Ovary (tissue), 9 donors: ENCODE measurements around the gene CDC14B. TPM values are rescaled to one million over a fixed set of nuclear protein-coding genes. Genes with fewer than 3 reads are reported as not detected.

Source experiments
- DNase-seq, 5 donors: peaks; one replicate each; pipeline ENCODE4 v3.0.0-alpha.2; 2019 to 2020
- H3K27ac ChIP-seq, 2 donors: fragments of 200-600 bp; one replicate each; pipeline versions ENCODE4 v1.5.1 to v1.8.0; 2019 to 2022
- H3K27me3 ChIP-seq: fragments of 200-600 bp; one replicate; pipeline ENCODE4 v1.8.0; 2022
- H3K36me3 ChIP-seq: fragments of 200-600 bp; sonication (generic); one replicate; pipeline ENCODE4 v1.5.1; 2019
- H3K4me1 ChIP-seq: one replicate; pipeline ENCODE4 v1.8.1; 2013; ENCODE audit warnings: mild to moderate bottlenecking, moderate library complexity; ENCODE audit not compliant: insufficient read depth
- H3K4me3 ChIP-seq: fragments of 200-600 bp; sonication (generic); one replicate; pipeline ENCODE4 v1.5.1; 2017
- H3K9me3 ChIP-seq, 2 donors: fragments of 200-600 bp in 1 of 2; sonication (generic) in 1 of 2; one replicate each; pipeline versions ENCODE4 v1.5.1 to v1.8.1; 2013 to 2019; ENCODE audit warnings: mild to moderate bottlenecking in 1 of 2, moderate library complexity in 1 of 2
- EP300 ChIP-seq: sonication (generic); formaldehyde crosslinking; IDR thresholded peaks from one replicate; pipeline ENCODE4 v1.6.1; 2017; ENCODE audit warnings: antibody characterized with exemption
- POLR2A ChIP-seq: fragments of 450-650 bp; IDR thresholded peaks from one replicate; pipeline ENCODE4 v1.6.1; 2017; ENCODE audit warnings: antibody characterized with exemption, mild to moderate bottlenecking, moderate library complexity
- WGBS, 3 donors: extraction: QIAGEN DNeasy Blood & Tissue Kit in 1 of 3; methylation state at CpG; one replicate each; pipeline versions ENCODE4 v1.1.5 to v1.1.7; 2013 to 2017; 5-methylcytosine and 5-hydroxymethylcytosine counted together
- intact Hi-C, 4 donors: fragments of 100-400 bp; cut with DNase I; formaldehyde crosslinking; loops; one replicate each; pipeline versions ENCODE4 v1.11.0 to v1.15.1; 2022 to 2023
- polyA plus RNA-seq, 2 donors: library from polyadenylated mRNA; stranded (reverse); fragments of 200-250 nt in 1 of 2; fragments of 350-450 nt in 1 of 2; fragmentation: Illumina TruSeq in 1 of 2; extraction: RNeasy Lipid Tissue Mini Kit (QIAGEN cat#74804) in 1 of 2; gene quantifications; one replicate each; pipeline ENCODE4 v1.2.3, GENCODE V29; 2013 to 2014
- total RNA-seq, 7 donors: library from RNA; depleted of rRNA in 2 of 7; stranded (reverse); fragments of >200 nt in 2 of 7; fragmentation: NEBNext Ultra II Directional in 3 of 7; extraction: Animal tissue kit (Norgen Biotek cat#: 25700) in 3 of 7; gene quantifications; one replicate each; pipeline versions ENCODE4 v1.1.0 to v1.2.4, GENCODE V29; 2016 to 2023
- TF ChIP-seq, protein P1 (sequence below), 3 donors: fragments of 450-650 bp in 2 of 3; fragments of 200-600 bp in 1 of 3; IDR thresholded peaks; one replicate each; pipeline versions ENCODE4 v1.5.1 to v1.8.0; 2016 to 2022; ENCODE audit warnings: antibody characterized with exemption in 3 of 3, mild to moderate bottlenecking in 1 of 3
- donor health status: DM: no; HTN: no; CAD: no; lungs with moderate emphysema.
- donor health status: DM: no; HTN: no; CAD: no.
- donor health status: Bipolar disorder and iron deficiency.
- donor health status: DM: yes; HTN: yes; CAD: no.
- donor health status: DM: no; HTN: no; CAD: no.
- donor health status: DM: yes; HTN: yes; CAD: no.

Gene CDC14B
- total and polyA plus RNA-seq, 9 donors = 5.9 to 15.3 (median 11.4) TPM

DNA sequence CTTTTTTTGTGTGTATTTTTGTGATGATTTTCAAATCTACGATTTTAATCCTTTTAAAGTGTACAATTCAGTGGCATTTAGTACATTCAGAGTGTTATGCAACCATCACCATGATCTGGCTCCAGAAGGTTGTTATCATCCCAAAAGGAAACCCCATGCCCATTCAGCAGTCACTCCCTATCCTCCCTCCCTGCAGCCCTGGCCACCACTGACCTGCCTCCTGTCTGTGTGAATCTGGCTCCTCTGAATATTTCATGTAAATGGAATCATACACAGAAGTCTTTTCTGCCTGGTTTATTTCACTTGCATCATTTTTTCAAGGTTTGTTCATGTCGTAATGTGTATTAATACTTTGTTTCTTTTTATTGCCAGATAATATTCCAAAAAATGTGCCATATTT lies 137.2 kb downstream of the CDC14B start:
- DNase-seq = no peak
- no peak overlapping the region for H3K27ac ChIP-seq
- TF ChIP-seq POLR2A (no peak), EP300 (no peak)
- TF ChIP-seq, protein P1, sequence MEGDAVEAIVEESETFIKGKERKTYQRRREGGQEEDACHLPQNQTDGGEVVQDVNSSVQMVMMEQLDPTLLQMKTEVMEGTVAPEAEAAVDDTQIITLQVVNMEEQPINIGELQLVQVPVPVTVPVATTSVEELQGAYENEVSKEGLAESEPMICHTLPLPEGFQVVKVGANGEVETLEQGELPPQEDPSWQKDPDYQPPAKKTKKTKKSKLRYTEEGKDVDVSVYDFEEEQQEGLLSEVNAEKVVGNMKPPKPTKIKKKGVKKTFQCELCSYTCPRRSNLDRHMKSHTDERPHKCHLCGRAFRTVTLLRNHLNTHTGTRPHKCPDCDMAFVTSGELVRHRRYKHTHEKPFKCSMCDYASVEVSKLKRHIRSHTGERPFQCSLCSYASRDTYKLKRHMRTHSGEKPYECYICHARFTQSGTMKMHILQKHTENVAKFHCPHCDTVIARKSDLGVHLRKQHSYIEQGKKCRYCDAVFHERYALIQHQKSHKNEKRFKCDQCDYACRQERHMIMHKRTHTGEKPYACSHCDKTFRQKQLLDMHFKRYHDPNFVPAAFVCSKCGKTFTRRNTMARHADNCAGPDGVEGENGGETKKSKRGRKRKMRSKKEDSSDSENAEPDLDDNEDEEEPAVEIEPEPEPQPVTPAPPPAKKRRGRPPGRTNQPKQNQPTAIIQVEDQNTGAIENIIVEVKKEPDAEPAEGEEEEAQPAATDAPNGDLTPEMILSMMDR (IDR thresholded peaks at IDR 0.05) = no peak
- H3K36me3 ChIP-seq = no peaks in the 10 kb centered on the region
- H3K4me3 ChIP-seq = no peak overlapping the region
- H3K9me3 ChIP-seq = no peaks in the 10 kb centered on the region
- no peaks in the 10 kb centered on the region for H3K27me3 ChIP-seq
- 75 to 90% (median 83%) methylated on average over 2 of the region's 2 CpGs for WGBS, 3 donors
- intact Hi-C loops = no loop called here
- H3K4me1 ChIP-seq = peaks cover 4% of the 10 kb centered on the region

GRCh38 chr9:96480736-96481135 lies 138.9 kb downstream of the CDC14B start:
- WGBS, 3 donors = 96 to 97% (median 96%) methylated on average over 3 of the region's 3 CpGs
- H3K4me1 ChIP-seq = no peaks in the 10 kb centered on the region
- no peaks in the 10 kb centered on the region for H3K9me3 ChIP-seq
- TF ChIP-seq EP300 = no peak
- no peak for TF ChIP-seq POLR2A
- TF ChIP-seq, protein P1 (IDR thresholded peaks at IDR 0.05) = no peak
- no peaks in the 10 kb centered on the region for H3K36me3 ChIP-seq
- H3K27me3 ChIP-seq = no peaks in the 10 kb centered on the region
- intact Hi-C loops = no loop called here
- DNase-seq = no peak
- H3K4me3 ChIP-seq = no peak overlapping the region
- H3K27ac ChIP-seq = no peak overlapping the region

GRCh38 chr9:96478829-96479371 lies 140.7 kb downstream of the CDC14B start:
- TF ChIP-seq EP300 = no peak
- TF ChIP-seq POLR2A = no peak
- TF ChIP-seq, protein P1 (IDR thresholded peaks at IDR 0.05) = no peak
- Histone ChIP-seq H3K4me3 (no peak overlapping the region), H3K27ac (no peak overlapping the region), H3K27me3 (no peaks in the 10 kb centered on the region), H3K9me3 (no peaks in the 10 kb centered on the region), H3K4me1 (no peaks in the 10 kb centered on the region), H3K36me3 (no peaks in the 10 kb centered on the region)
- WGBS, 3 donors = 71 to 76% (median 73%) methylated on average over 4 of the region's 4 CpGs
- intact Hi-C loops = no loop called here
- no peak for DNase-seq

DNA sequence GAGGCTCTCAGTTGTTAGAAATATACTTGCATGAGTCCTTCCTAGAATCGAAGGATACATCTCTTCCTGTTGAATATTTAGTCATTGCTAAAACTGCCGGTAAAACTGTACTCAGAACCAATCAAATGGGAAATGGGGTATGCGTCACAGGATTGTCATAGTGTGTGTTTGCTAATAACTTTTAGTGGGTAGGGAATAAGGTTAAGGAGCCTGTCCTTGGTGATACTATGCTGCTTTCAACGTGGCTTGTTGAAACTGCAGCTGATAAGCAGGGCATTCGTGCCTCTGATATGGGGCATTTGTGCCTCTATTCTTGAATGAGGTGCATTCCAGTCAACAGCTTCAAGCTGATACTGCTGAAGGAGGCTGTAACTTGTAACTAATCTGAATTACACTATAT lies 143.1 kb downstream of the CDC14B start:
- Histone ChIP-seq H3K27me3 (no peaks in the 10 kb centered on the region), H3K9me3 (no peaks in the 10 kb centered on the region), H3K36me3 (peaks cover 3% of the 10 kb centered on the region), H3K4me3 (no peak overlapping the region), H3K27ac (no peak overlapping the region), H3K4me1 (no peaks in the 10 kb centered on the region)
- DNase-seq = no peak
- TF ChIP-seq EP300 = no peak
- TF ChIP-seq, protein P1 (IDR thresholded peaks at IDR 0.05) = no peak
- TF ChIP-seq POLR2A = no peak
- intact Hi-C loops = no loop called here
- WGBS, 3 donors = 70 to 73% (median 73%) methylated on average over 5 of the region's 5 CpGs
